IPS-18a (cell line): ENCODE data around the gene SMIM21.

Experiments used
- H3K27ac ChIP-seq: one replicate; pipeline ENCODE4 v1.5.1; 2013; ENCODE audit warnings: low read length
- H3K27me3 ChIP-seq: one replicate; pipeline ENCODE4 v1.6.1; 2013; ENCODE audit warnings: mild to moderate bottlenecking, low read length; ENCODE audit not compliant: control insufficient read depth, insufficient read depth
- H3K36me3 ChIP-seq: one replicate; pipeline ENCODE4 v1.6.1; 2013; ENCODE audit warnings: low read depth, low read length; ENCODE audit not compliant: control insufficient read depth
- H3K4me1 ChIP-seq: one replicate; pipeline ENCODE4 v1.6.1; 2013; ENCODE audit warnings: low read depth, low read length; ENCODE audit not compliant: control insufficient read depth
- H3K4me3 ChIP-seq: one replicate; pipeline ENCODE4 v1.5.1; 2013; ENCODE audit warnings: low read length
- H3K9ac ChIP-seq: one replicate; pipeline ENCODE4 v1.6.1; 2013; ENCODE audit warnings: mild to moderate bottlenecking, low read length, moderate library complexity
- H3K9me3 ChIP-seq: one replicate; pipeline ENCODE4 v1.6.1; 2013; ENCODE audit warnings: low read depth, low read length; ENCODE audit not compliant: control insufficient read depth

Gene SMIM21

GRCh38 chr18:75455249-75456198 is 28.0 kb upstream of the SMIM21 start:
- Histone ChIP-seq H3K27ac (no peak overlapping the region), H3K4me3 (peak overlapping the region; percentile 58), H3K4me1 (peaks cover 6% of the 10 kb centered on the region), H3K9ac (no peak overlapping the region), H3K36me3 (no peaks in the 10 kb centered on the region), H3K9me3 (no peaks in the 10 kb centered on the region), H3K27me3 (peaks cover 43% of the 10 kb centered on the region)

DNA sequence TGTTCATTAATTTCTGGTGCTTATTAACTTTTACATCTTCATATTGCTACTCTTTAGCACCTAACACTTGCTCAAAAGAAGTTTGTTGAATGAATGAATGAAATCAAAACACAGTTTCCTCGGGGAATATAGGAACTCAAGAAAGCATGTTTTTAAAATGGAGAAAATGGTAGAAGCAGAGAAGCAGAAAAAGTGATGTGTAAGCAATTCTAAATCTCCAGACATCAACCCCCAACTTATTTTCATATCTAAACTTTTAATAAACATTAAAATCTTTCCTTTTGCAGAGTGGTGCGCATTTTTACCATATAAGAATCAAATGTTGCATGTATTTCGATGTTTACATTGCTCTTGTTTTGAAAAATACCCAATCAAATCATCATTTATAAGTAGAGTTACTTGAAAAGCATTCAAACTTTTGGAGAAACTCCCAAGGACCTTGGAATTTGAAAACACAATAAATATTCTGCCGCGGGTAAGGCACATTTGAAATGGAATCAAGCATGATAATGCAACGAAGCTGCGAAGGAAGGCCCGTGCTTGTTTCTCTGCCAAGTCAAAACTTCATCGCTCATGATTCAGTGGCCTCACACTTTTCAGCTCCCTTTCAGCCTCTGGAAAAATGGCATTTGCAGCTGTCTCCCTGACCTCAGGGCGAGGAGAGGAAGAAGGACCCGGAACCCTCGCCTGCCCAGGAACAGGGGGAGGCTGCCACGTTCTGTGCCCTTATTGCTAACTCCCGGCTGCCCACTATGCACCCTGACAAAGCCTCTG is 26.7 kb upstream of the SMIM21 start:
- Histone ChIP-seq H3K36me3 (no peaks in the 10 kb centered on the region), H3K4me3 (no peak overlapping the region), H3K9ac (no peak overlapping the region), H3K4me1 (peaks cover 6% of the 10 kb centered on the region), H3K27ac (no peak overlapping the region), H3K9me3 (no peaks in the 10 kb centered on the region), H3K27me3 (peaks cover 43% of the 10 kb centered on the region)

DNA sequence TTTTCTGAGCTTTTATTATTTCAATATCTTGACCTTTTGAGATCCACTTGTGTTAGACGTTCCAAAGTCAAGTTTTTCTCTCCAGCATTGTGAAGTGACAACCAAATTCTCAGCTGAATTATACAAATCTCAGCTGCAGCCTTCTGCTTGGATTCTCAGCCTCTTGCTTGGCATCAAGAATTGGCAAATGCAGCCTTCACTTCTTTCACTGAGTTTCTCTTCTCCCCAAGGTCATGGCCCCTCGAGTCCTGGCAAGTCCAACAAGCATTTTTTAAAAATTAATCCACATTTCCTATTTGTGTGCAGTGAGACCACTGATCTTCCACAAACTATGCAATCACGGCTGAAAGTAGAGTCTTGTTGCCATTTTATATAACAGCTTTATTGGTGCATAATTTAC is 23.4 kb upstream of the SMIM21 start:
- H3K27ac ChIP-seq = no peak overlapping the region
- no peak overlapping the region for H3K9ac ChIP-seq
- H3K36me3 ChIP-seq = no peaks in the 10 kb centered on the region
- no peaks in the 10 kb centered on the region for H3K4me1 ChIP-seq
- no peak overlapping the region for H3K4me3 ChIP-seq
- no peaks in the 10 kb centered on the region for H3K9me3 ChIP-seq
- H3K27me3 ChIP-seq = peaks cover 27% of the 10 kb centered on the region

- no peaks in the 10 kb centered on the region for H3K4me1 ChIP-seq
- no peak overlapping the region for H3K4me3 ChIP-seq
- H3K27ac ChIP-seq = no peak overlapping the region
- no peaks in the 10 kb centered on the region for H3K9me3 ChIP-seq
- no peaks in the 10 kb centered on the region for H3K36me3 ChIP-seq
- no peaks in the 10 kb centered on the region for H3K27me3 ChIP-seq
- no peak overlapping the region for H3K9ac ChIP-seq
Measured at GRCh38 chr18:75441896-75442295, 14.4 kb upstream of the SMIM21 start.

GRCh38 chr18:75439348-75439747 is 11.8 kb upstream of the SMIM21 start:
- Histone ChIP-seq H3K4me3 (no peak overlapping the region), H3K36me3 (no peaks in the 10 kb centered on the region), H3K9me3 (no peaks in the 10 kb centered on the region), H3K4me1 (no peaks in the 10 kb centered on the region), H3K27me3 (no peaks in the 10 kb centered on the region), H3K9ac (no peak overlapping the region), H3K27ac (no peak overlapping the region)

DNA sequence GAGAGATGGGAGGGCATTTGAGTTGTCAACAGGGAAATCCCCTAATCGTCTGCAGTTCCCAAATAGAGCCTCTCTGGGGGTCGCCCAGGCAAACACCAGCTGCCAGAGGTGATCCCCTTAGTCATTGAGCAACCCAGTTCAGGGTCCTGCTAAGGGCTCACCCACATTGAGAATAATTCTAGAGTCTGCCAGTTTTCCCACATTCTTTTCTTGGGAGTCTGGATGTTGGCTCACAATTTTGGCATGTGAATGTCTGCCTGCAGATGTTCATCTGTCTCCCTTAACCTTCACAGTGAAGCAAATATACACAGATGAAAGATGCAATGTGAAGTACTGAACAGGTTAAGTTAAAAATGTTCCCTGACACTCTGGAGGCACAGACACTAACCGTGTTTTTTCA is 11.4 kb upstream of the SMIM21 start:
- no peaks in the 10 kb centered on the region for H3K4me1 ChIP-seq
- H3K9me3 ChIP-seq = no peaks in the 10 kb centered on the region
- no peaks in the 10 kb centered on the region for H3K27me3 ChIP-seq
- no peaks in the 10 kb centered on the region for H3K36me3 ChIP-seq
- no peak overlapping the region for H3K4me3 ChIP-seq
- no peak overlapping the region for H3K9ac ChIP-seq
- no peak overlapping the region for H3K27ac ChIP-seq

GRCh38 chr18:75437979-75438378 is 10.5 kb upstream of the SMIM21 start:
- Histone ChIP-seq H3K4me1 (peaks cover 8% of the 10 kb centered on the region), H3K9ac (no peak overlapping the region), H3K36me3 (no peaks in the 10 kb centered on the region), H3K27me3 (no peaks in the 10 kb centered on the region), H3K4me3 (no peak overlapping the region), H3K9me3 (no peaks in the 10 kb centered on the region), H3K27ac (no peak overlapping the region)

DNA sequence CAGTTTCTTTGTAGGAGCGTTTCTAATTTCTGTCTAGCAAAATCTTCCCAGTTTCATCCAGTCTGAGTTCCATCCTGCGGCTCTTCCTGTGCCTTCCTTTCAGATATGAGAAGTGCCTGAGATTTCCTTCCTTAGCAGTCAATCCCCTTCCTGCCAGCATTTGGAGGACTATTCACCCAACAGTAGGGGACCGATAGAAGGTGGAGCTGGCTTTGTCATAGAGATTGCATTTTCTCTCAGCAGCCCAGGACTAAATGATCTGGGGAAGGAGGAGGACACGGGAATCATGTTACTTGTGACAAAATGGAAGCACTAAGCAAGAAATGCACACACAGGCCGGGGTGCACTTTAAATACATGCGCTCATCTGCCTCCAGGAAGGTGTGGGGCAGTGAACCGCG is 5.6 kb upstream of the SMIM21 start:
- Histone ChIP-seq H3K27ac (no peak overlapping the region), H3K9me3 (no peaks in the 10 kb centered on the region), H3K4me3 (no peak overlapping the region), H3K4me1 (peaks cover 12% of the 10 kb centered on the region), H3K36me3 (no peaks in the 10 kb centered on the region), H3K27me3 (no peaks in the 10 kb centered on the region), H3K9ac (no peak overlapping the region)

GRCh38 chr18:75429975-75430374 is 2.5 kb upstream of the SMIM21 start:
- Histone ChIP-seq H3K9me3 (no peaks in the 10 kb centered on the region), H3K27me3 (no peaks in the 10 kb centered on the region), H3K36me3 (no peaks in the 10 kb centered on the region), H3K27ac (no peak overlapping the region), H3K4me3 (no peak overlapping the region), H3K4me1 (peaks cover 12% of the 10 kb centered on the region), H3K9ac (no peak overlapping the region)

GRCh38 chr18:75428490-75428889 is 987 bp upstream of the SMIM21 start:
- H3K4me3 ChIP-seq = no peak overlapping the region
- H3K4me1 ChIP-seq = peaks cover 9% of the 10 kb centered on the region
- H3K27ac ChIP-seq = no peak overlapping the region
- H3K36me3 ChIP-seq = no peaks in the 10 kb centered on the region
- no peaks in the 10 kb centered on the region for H3K9me3 ChIP-seq
- H3K9ac ChIP-seq = no peak overlapping the region
- no peaks in the 10 kb centered on the region for H3K27me3 ChIP-seq

- Histone ChIP-seq H3K4me3 (no peak overlapping the region), H3K4me1 (no peaks in the 10 kb centered on the region), H3K27ac (no peak overlapping the region), H3K36me3 (no peaks in the 10 kb centered on the region), H3K27me3 (no peaks in the 10 kb centered on the region), H3K9ac (no peak overlapping the region), H3K9me3 (no peaks in the 10 kb centered on the region)
Measured at GRCh38 chr18:75422341-75422910, 5.1 kb downstream of the SMIM21 start.
